CD8-positive, alpha-beta memory T cell (primary cell): Measurements from ENCODE around the gene RAD51AP2. TPM values are rescaled to one million over a fixed set of nuclear protein-coding genes. Genes with fewer than 3 reads are reported as not detected.

Experiments used
- CTCF ChIA-PET: fragments of 350-600 bp; sonication (Branson Sonifier 250); formaldehyde crosslinking; loops from one replicate; lab custom pipeline; 2021; ENCODE audit warnings: antibody characterized with exemption; lab: Charles Lee
- POLR2A ChIA-PET: fragments of 350-600 bp; sonication (Branson Sonifier 250); formaldehyde crosslinking; loops from one replicate; lab custom pipeline; 2021; ENCODE audit warnings: antibody characterized with exemption; lab: Charles Lee
- DNase-seq, 5 donors: peaks; one replicate each; pipeline versions ENCODE4 v3.0.0 to v3.0.0-alpha.2; 2020 to 2022; ENCODE audit warnings: mixed read lengths in 1 of 5
- H3K27ac ChIP-seq: one replicate; pipeline ENCODE4 v1.7.0; 2013; ENCODE audit warnings: low read depth, mild to moderate bottlenecking, low read length, moderate library complexity
- H3K27me3 ChIP-seq: 2 replicates; pipeline ENCODE4 v1.7.0; 2013; ENCODE audit warnings: low read length, mild to moderate bottlenecking; ENCODE audit not compliant: insufficient read depth, poor library complexity, severe bottlenecking
- H3K36me3 ChIP-seq: 2 replicates; pipeline ENCODE4 v1.7.0; 2013; ENCODE audit warnings: mild to moderate bottlenecking, low read length, moderate library complexity; ENCODE audit not compliant: insufficient read depth
- H3K4me1 ChIP-seq: 2 replicates; pipeline ENCODE4 v1.7.0; 2013; ENCODE audit warnings: mild to moderate bottlenecking, low read length, moderate library complexity; ENCODE audit not compliant: insufficient read depth
- H3K4me3 ChIP-seq: 2 replicates; pipeline ENCODE4 v1.7.0; 2013; ENCODE audit warnings: mild to moderate bottlenecking, low read length
- H3K9me3 ChIP-seq: 2 replicates; pipeline ENCODE4 v1.7.0; 2013; ENCODE audit warnings: mild to moderate bottlenecking, low read length
- H3K27ac Mint-ChIP-seq, 8 donors: one replicate each; pipeline ENCODE4 v1.8.0; 2020 to 2021; ENCODE audit warnings: mixed read lengths in 8 of 8, mild to moderate bottlenecking in 6 of 8, inconsistent platforms in 3 of 8, moderate library complexity in 3 of 8
- H3K27me3 Mint-ChIP-seq, 2 donors: one replicate each; pipeline ENCODE4 v1.8.0; 2020 to 2021; ENCODE audit warnings: mixed read lengths in 2 of 2, mild to moderate bottlenecking in 1 of 2, moderate library complexity in 1 of 2
- H3K36me3 Mint-ChIP-seq, 3 donors: one replicate each; pipeline ENCODE4 v1.8.0; 2020 to 2021; ENCODE audit warnings: mixed read lengths in 3 of 3, inconsistent platforms in 1 of 3, mild to moderate bottlenecking in 1 of 3
- H3K4me1 Mint-ChIP-seq, 3 donors: one replicate each; pipeline ENCODE4 v1.8.0; 2020 to 2021; ENCODE audit warnings: mixed read lengths in 3 of 3, inconsistent platforms in 1 of 3, mild to moderate bottlenecking in 1 of 3
- H3K4me3 Mint-ChIP-seq, 7 donors: one replicate each; pipeline ENCODE4 v1.8.0; 2020 to 2021; ENCODE audit warnings: mixed read lengths in 7 of 7, mild to moderate bottlenecking in 6 of 7, moderate library complexity in 4 of 7, inconsistent platforms in 2 of 7
- H3K9me3 Mint-ChIP-seq, 5 donors: one replicate each; pipeline ENCODE4 v1.8.0; 2020 to 2022; ENCODE audit warnings: mixed read lengths in 5 of 5, mild to moderate bottlenecking in 3 of 5, moderate library complexity in 2 of 5, inconsistent platforms in 1 of 5
- polyA plus RNA-seq: library from polyadenylated mRNA; unstranded; fragments of 300-500 nt; fragmentation: Illumina TruSeq; gene quantifications from one replicate; pipeline ENCODE4 v1.2.3, GENCODE V29; 2021
- total RNA-seq, 2 experiments: library from RNA; stranded (reverse); gene quantifications; one replicate each; pipeline ENCODE4 v1.2.3, GENCODE V29; 2021

Gene RAD51AP2
- total and polyA plus RNA-seq, 3 experiments from 2014 or later, result not detected

DNA sequence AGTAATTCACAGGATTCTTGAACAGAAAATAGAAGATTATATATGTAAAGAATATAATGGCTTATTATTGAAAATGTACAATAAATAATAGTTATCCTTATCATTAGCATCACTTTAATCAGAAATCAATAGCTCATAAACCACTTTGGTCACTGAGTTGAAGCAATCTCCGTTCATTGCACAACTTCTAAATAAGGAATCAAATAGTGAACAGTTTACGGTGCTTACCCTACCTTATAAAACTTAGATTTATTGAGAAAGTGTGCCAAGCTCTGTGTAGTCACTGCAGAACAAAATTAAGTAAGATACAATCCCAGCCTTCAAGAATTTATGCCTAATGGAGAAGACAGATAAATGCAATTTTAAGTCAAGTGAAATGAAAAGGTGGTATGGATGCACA is 29.0 kb upstream of the RAD51AP2 start:
- Histone ChIP-seq H3K4me1 (no peaks in the 10 kb centered on the region), H3K36me3 (no peaks in the 10 kb centered on the region), H3K9me3 (no peaks in the 10 kb centered on the region), H3K4me3 (no peak overlapping the region), H3K27ac (no peak overlapping the region), H3K27me3 (no peaks in the 10 kb centered on the region)
- no peak overlapping the region for H3K27ac Mint-ChIP-seq
- H3K9me3 Mint-ChIP-seq, result peaks cover 0 to 2% (median 0%) of the 10 kb centered on the region in 5 donors
- ChIA-PET CTCF (no interaction called here), POLR2A (no interaction called here)
- H3K4me3 Mint-ChIP-seq, result no peak overlapping the region
- DNase-seq, result no peak
- no peaks in the 10 kb centered on the region for H3K36me3 Mint-ChIP-seq
- H3K4me1 Mint-ChIP-seq, result no peaks in the 10 kb centered on the region
- H3K27me3 Mint-ChIP-seq, result peaks cover 4 to 27% of the 10 kb centered on the region in 2 donors

DNA sequence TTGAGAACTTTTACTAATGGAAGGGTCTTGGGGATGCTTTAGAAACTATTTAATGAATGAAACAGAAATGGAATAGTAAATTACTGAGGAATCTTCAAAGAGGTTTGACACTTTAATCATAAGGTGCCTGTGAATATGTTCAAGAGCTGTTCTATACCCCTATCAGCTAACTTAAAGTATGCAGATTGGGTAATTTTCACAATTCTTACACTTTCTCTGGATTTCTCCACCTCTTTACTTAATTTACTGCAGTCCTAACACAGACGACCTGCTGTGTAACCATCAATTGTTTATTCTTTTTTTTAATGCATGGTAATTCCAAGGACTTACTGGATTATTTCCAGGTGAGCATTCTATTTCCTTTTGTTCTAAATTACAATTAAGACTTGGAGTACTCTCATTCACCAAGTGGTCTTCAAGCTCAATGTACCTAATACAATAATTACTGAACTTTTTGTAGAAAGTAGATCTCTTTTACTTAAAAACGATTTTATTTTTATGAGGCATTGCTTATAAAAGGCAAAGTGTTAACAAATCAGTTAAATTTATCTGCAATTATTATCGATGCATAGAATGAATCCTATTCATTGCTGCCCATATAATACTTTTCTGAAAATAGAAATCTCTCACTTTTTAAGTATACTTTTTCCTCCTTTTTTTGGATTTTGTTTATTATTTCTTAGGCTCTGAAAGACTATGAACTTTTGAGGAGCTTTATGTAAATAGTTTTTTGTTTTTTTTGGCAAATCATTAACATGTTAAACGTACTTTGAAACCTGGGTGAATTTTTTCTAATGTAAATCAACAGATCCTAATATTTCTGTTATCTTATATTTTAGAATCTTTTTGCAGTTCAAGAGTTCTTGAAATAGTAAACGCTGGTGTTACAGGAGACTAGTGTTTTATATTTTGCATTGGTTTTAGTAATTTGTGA is 27.7 kb upstream of the RAD51AP2 start:
- H3K27ac ChIP-seq, result no peak overlapping the region
- no peak for DNase-seq
- Mint-ChIP-seq H3K27me3 (peaks cover 11 to 37% of the 10 kb centered on the region in 2 donors), H3K9me3 (peaks cover 0 to 7% (median 4%) of the 10 kb centered on the region in 5 donors), H3K27ac (peak overlapping the region in 1 of 8 donors; percentile 10), H3K4me1 (no peaks in the 10 kb centered on the region), H3K36me3 (peaks cover 0 to 7% (median 0%) of the 10 kb centered on the region in 3 donors), H3K4me3 (no peak overlapping the region)
- H3K4me3 ChIP-seq, result no peak overlapping the region
- POLR2A ChIA-PET, result no interaction called here
- CTCF ChIA-PET, result no interaction called here
- H3K27me3 ChIP-seq, result peaks cover 7% of the 10 kb centered on the region
- no peaks in the 10 kb centered on the region for H3K9me3 ChIP-seq
- H3K4me1 ChIP-seq, result no peaks in the 10 kb centered on the region
- no peaks in the 10 kb centered on the region for H3K36me3 ChIP-seq

DNA sequence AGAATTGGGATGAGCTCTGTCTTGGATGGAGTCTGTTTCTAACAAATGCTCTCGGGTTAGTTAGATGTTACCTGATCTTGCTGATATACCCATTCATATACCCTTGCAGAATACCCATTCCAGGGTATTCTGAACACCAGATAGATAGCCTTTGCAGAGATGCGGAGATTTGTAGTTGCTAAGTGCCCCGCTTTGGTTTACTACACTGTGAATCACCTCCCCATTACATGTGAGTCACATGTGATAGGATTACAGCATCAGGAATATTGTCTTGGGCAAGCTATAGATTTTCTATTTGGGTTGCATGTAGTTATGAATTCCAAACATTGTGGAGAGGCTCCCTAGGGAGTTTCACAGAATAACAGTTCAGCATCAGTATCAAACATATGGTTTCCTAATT is 26.0 kb upstream of the RAD51AP2 start:
- no peak overlapping the region for H3K4me3 ChIP-seq

DNA sequence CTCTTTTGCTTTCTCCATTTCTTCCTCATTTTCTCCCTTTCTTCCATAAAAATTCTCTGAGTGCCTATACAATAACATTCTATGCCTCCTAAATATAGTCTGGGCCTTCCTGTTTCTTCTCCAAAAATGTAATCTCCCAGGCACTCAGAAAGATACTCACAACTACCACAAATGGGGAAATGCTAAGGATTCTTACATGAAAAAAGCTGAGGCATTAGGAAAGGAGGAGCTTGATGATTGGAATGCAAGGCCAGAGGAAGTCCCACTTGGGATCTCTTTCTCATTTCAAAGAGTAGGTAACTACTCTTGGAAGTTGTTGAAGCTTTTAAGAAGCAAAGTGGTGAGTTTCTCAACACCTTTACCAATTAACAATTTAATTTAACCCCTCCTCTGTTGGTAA is 25.6 kb upstream of the RAD51AP2 start:
- no peak overlapping the region for H3K27ac Mint-ChIP-seq
- ChIA-PET POLR2A (no interaction called here), CTCF (no interaction called here)
- peaks cover 7% of the 10 kb centered on the region for H3K27me3 ChIP-seq
- no peaks in the 10 kb centered on the region for H3K4me1 Mint-ChIP-seq
- no peak overlapping the region for H3K27ac ChIP-seq
- H3K36me3 Mint-ChIP-seq, result peaks cover 0 to 7% (median 0%) of the 10 kb centered on the region in 3 donors
- H3K4me3 ChIP-seq, result no peak overlapping the region
- H3K4me3 Mint-ChIP-seq, result no peak overlapping the region
- no peaks in the 10 kb centered on the region for H3K4me1 ChIP-seq
- H3K27me3 Mint-ChIP-seq, result peaks cover 25 to 47% of the 10 kb centered on the region in 2 donors
- H3K9me3 ChIP-seq, result no peaks in the 10 kb centered on the region
- DNase-seq, result no peak
- H3K36me3 ChIP-seq, result no peaks in the 10 kb centered on the region
- H3K9me3 Mint-ChIP-seq, result peaks cover 0 to 12% (median 4%) of the 10 kb centered on the region in 5 donors

More for the DNA sequence above, 26.0 kb upstream of the RAD51AP2 start:
- Histone ChIP-seq H3K36me3 (no peaks in the 10 kb centered on the region), H3K27ac (no peak overlapping the region), H3K4me1 (no peaks in the 10 kb centered on the region), H3K9me3 (no peaks in the 10 kb centered on the region), H3K27me3 (peaks cover 7% of the 10 kb centered on the region)
- DNase-seq, result no peak
- Mint-ChIP-seq H3K27me3 (peaks cover 22 to 47% of the 10 kb centered on the region in 2 donors), H3K9me3 (peaks cover 0 to 12% (median 4%) of the 10 kb centered on the region in 5 donors), H3K4me3 (no peak overlapping the region), H3K4me1 (no peaks in the 10 kb centered on the region), H3K27ac (no peak overlapping the region), H3K36me3 (peaks cover 0 to 7% (median 0%) of the 10 kb centered on the region in 3 donors)
- ChIA-PET CTCF (no interaction called here), POLR2A (no interaction called here)

DNA sequence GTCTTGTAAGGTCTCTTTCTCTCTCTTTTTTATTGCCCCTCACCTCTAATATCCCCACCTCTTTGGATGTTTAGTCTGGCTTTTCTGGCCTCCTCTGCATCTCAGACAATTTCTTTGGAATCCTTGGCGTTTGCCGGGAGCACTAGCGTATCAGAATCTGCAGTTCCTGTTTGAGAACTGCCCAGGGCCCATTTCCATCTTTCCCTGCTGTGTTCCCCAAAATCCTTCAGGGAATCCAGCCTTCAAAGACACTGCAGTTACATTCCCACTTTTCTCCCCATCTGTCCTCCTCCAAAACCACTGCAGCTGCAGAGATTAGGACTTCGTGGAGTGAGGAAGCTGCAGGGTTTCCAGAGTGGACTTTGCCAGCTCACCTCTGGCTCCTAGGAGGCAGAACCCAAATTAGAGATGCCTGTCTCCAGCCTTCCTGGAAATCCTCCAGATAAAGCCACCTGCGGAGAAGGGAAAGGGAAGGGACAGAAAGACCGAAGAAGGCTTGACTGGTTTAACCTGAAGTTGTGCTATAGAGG is 25.0 kb upstream of the RAD51AP2 start:
- CTCF ChIA-PET, result no interaction called here
- Mint-ChIP-seq H3K36me3 (peaks cover 0 to 7% (median 0%) of the 10 kb centered on the region in 3 donors), H3K4me3 (no peak overlapping the region), H3K27ac (no peak overlapping the region), H3K4me1 (peaks cover 0 to 4% (median 4%) of the 10 kb centered on the region in 3 donors), H3K27me3 (peaks cover 28 to 45% of the 10 kb centered on the region in 2 donors), H3K9me3 (peaks cover 0 to 16% (median 4%) of the 10 kb centered on the region in 5 donors)
- Histone ChIP-seq H3K27me3 (peaks cover 7% of the 10 kb centered on the region), H3K36me3 (no peaks in the 10 kb centered on the region), H3K9me3 (no peaks in the 10 kb centered on the region), H3K27ac (no peak overlapping the region), H3K4me3 (no peak overlapping the region), H3K4me1 (no peaks in the 10 kb centered on the region)
- POLR2A ChIA-PET, result no interaction called here
- DNase-seq, result no peak

DNA sequence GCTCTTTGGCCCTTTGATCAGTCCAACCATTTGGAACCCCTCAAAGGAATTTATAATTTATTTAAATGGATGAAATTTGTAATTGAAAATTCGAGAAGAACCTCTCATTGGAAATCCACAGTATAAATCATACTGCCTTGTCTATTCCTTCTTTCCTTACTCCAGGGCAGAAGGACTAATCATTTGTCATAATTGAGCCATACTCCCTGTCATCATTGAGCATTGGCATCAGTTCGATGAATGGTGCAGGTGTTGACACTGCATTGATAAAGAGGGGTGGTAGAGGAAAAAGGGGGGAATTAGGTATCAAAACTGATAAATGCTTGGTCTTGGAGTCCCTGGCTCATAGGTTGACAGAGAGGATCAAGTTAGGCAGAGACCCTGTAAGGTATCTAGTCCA is 24.2 kb upstream of the RAD51AP2 start:
- peaks cover 0 to 7% (median 0%) of the 10 kb centered on the region in 3 donors for H3K36me3 Mint-ChIP-seq
- no peaks in the 10 kb centered on the region for H3K4me1 ChIP-seq
- H3K9me3 ChIP-seq, result no peaks in the 10 kb centered on the region
- no peak for DNase-seq
- H3K27me3 Mint-ChIP-seq, result peaks cover 33 to 50% of the 10 kb centered on the region in 2 donors
- H3K4me1 Mint-ChIP-seq, result peaks cover 0 to 5% (median 5%) of the 10 kb centered on the region in 3 donors
- ChIA-PET CTCF (no interaction called here), POLR2A (no interaction called here)
- H3K9me3 Mint-ChIP-seq, result peaks cover 0 to 19% (median 4%) of the 10 kb centered on the region in 5 donors
- peaks cover 13% of the 10 kb centered on the region for H3K27me3 ChIP-seq
- no peak overlapping the region for H3K27ac Mint-ChIP-seq
- H3K36me3 ChIP-seq, result no peaks in the 10 kb centered on the region
- H3K27ac ChIP-seq, result no peak overlapping the region
- no peak overlapping the region for H3K4me3 ChIP-seq
- H3K4me3 Mint-ChIP-seq, result no peak overlapping the region

DNA sequence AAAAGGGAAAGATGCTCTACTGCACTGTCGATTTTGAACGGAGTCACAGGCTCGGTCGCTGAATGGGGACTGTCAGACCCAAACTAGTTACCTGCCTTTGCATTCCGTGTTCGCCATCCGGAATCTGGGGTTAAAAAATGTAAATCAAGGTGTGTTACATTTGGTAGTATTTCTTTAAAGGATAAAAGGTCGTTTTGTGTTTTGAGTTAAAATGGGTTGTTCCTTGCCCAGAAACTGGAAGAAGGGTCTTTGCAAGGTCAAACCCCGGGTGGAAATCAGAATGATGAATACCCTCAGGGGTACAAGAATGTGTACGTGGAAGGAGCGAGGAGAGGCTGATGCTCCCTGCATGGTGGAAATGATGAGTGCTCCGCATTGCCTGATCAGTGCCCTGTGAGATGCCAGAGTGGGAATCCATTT is 23.3 kb upstream of the RAD51AP2 start:
- CTCF ChIA-PET, result no interaction called here
- Histone ChIP-seq H3K27ac (no peak overlapping the region), H3K9me3 (no peaks in the 10 kb centered on the region), H3K27me3 (peaks cover 13% of the 10 kb centered on the region), H3K4me1 (no peaks in the 10 kb centered on the region), H3K36me3 (no peaks in the 10 kb centered on the region), H3K4me3 (no peak overlapping the region)
- no peak for DNase-seq
- peaks cover 0 to 19% (median 4%) of the 10 kb centered on the region in 5 donors for H3K9me3 Mint-ChIP-seq
- no peak overlapping the region for H3K4me3 Mint-ChIP-seq
- H3K4me1 Mint-ChIP-seq, result peaks cover 0 to 5% (median 5%) of the 10 kb centered on the region in 3 donors
- H3K27ac Mint-ChIP-seq, result no peak overlapping the region
- H3K36me3 Mint-ChIP-seq, result peaks cover 0 to 7% (median 0%) of the 10 kb centered on the region in 3 donors
- H3K27me3 Mint-ChIP-seq, result peaks cover 35 to 55% of the 10 kb centered on the region in 2 donors
- POLR2A ChIA-PET, result no interaction called here
